Stimulated activated CD8-positive, alpha-beta memory T cell treated with anti-CD3 and anti-CD28 coated beads, Interleukin-7, amount 100 ng/mL, for 48 hours (primary cell): ENCODE measurements around the gene PPP4R3A.
"Not testable (repeated sequence)": the region's sequence is repeated elsewhere in the genome, so short reads cannot be mapped to it uniquely, and the experiment has no call there.

Experiments used
- DNase-seq, 2 donors: peaks; one replicate each; pipeline ENCODE4 v3.0.0-alpha.2; 2020; ENCODE audit warnings: low read depth in 1 of 2; ENCODE audit errors: extremely low read depth in 1 of 2

The PPP4R3A gene

DNA sequence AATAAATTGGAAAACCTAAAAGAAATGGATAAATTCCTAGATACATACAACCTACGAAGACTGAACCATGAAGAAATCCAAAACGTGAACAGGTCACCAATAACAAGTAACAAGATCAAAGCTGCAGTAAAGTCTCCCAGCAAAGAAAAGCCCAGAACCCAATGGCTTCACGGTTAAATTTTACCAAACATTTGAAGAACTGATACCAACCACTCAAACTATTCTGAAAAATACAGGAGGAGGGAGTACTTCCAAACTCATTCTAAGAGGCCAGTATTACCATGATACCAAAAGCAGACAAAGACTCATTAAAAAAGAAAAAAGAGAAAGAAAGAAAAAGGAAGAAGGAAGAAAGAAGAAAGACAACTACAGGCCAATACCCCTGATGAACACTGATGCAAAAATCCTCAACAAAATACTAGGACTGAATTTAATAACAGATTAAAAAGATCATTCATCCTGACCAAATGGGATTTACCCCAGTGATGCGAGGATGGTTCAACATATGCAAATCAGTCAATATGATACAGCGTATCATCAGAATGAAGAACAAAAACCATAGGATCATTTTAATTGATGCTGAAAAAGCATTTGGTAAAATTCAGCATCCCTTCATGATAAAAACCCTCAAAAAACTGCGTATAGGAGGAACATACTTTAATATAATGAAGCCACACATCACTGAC lies 65.6 kb downstream of the PPP4R3A start:
- no peak for DNase-seq

DNA sequence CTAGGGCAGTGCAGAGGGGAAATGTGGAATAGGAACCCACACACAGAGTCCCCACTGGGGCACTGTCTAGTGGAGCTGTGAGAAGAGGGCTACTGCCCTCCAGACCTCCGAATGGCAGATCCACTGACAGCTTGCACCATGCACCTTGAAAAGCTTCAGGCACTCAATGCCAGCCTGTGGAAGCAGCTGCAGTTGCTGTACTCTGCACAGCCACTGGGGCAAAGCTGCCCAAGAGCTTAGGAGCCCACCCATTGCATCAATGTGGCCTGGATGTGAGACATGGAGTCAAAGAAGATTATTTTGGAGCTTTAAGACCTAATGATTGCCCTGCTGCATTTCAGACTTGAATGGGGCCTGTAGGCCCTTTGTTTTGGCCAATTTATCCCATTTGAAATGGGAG lies 70.8 kb downstream of the PPP4R3A start:
- DNase-seq, result no peak

DNA sequence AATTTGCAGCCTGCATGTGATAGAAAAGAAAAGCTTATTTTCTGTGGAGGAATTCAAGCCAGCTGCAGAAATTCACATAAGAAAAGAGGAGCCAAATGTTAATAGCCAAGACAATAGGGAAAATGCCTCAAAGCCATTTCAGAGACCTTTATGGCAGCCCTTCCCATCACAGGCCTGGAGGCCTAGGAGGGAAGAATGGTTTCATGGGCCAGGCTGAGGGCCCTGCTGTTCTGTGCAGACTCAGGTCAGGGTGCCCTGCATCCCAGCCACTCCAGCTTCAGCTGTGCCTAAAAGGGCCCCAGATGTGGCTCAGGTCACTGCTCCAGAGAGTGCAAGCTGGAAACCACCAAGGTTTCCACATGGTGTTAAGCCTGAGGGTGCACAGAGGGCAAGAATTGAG lies 71.3 kb downstream of the PPP4R3A start:
- no peak for DNase-seq

DNA sequence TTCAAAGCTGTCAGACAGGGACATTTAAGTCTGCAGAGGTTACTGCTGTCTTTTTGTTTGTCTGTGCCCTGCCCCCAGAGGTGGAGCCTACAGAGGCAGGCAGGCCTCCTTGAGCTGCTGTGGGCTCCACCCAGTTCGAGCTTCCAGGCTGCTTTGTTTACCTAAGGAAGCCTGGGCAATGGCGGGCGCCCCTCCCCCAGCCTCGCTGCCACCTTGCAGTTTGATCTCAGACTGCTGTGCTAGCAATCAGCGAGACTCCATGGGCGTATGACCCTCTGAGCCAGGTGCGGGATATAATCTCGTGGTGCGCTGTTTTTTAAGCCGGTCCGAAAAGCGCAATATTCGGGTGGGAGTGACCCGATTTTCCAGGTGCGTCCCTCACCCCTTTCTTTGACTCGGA lies 73.8 kb downstream of the PPP4R3A start:
- DNase-seq, result not testable (repeated sequence)

DNA sequence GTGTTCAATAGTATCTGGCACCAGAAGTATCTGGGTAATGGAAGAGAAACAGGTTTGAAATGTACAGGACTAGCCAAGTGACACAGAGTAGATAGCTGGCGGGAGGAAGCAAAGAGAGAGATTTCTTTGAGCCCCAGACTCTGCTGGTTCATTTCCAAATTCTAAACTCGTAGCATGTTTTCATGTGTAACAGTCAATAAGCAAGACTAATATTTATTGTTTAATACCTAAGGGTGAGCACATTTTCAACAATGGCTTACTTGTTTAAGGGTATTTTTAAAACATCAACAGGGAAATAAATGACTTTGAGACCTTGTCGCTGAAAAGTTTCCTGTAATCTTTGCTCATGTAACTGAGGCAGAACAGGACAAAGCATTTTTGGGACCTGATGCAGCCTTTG lies 80.7 kb downstream of the PPP4R3A start:
- no peak for DNase-seq

DNA sequence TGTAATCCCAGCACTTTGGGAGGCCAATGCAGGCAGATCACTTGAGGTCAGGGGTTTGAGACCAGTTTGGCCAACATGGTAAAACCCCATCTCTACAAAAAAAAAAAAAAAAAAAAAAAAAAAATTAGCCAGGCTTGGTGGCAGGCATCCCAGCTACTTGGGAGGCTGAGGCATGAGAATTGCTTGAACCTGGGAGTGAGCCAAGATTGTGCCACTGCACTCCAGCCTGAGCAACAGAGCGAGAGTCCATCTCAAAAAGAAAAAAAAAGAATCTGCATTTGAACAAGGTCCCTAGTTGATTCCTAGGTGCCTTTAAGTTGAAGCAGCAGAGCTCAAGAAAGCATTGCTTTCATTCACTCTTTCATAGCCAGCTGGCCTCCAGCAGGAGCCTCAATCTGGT lies 81.2 kb downstream of the PPP4R3A start:
- not testable (repeated sequence) for DNase-seq

DNA sequence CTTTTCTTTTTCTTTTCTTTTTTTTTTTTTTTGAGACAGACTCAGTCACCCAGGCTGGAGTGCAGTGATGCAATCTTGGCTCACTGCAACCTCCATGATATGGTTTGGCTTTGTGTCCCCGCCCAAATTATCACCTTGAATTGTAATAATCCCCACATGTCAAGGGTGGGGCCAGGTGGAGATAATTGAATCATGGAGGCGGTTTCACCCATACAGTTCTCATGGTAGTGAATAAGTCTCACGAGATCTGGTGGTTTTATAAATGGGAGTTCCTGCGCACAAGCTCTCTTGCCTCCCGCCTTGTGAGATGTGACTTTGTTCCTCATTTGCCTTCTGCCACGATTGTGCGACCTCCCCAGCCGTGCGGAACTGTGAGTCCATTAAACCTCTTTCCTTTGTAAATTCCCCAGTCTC lies 84.6 kb downstream of the PPP4R3A start:
- DNase-seq, result not testable (repeated sequence)

DNA sequence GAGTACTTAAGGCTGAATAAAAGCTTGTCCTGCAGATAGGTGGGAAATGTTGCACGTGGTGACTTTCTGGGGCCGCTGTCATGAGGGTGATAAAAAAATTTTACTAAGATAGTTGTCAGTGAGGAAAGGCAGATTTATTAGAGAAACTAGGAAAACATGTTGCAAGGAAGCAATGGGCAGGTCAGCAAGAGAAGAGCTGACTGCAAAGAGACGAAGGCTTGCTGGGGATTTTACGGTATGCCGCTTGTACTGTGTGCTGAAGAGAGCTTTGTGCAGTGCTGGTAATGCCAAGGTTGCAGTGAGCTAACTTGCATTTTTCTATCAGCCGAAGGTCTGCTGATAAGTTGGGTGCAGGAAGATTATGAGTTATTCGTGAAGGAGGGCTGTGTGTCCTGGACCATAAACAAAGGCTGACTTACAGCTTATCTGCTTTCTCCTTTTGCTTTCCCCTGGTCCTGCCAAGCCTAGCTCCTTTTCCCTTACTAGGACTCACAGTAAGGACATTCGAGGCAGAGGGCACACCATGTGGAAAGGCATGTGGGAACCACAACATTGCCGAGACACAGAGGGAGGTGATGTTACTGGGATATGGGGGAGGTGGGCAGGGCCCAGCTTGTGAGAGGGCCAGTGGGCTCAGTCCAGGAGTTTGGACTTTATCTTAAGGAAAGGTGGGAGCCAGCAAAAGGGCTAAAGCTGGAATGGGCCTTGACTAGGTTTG lies 85.1 kb downstream of the PPP4R3A start:
- DNase-seq, result no peak

DNA sequence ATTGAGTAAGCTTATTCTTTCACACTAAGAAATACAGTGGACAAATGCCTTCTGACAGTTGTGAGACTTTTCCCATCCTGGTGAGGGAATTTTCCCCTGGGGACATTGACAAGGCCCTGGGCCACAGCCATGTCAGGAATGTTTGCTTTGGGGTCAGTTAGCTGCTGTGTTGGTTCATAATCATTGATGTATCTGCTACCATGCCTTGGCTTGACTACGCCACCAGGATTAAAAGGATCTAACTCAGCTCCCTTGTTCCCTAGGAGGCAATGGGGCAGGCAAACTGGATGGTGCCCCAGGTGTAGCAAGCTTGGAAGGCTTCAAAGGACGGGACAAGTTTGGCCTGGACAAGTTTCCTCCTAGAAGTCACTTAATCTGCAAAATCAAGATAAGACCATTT lies 89.4 kb downstream of the PPP4R3A start:
- DNase-seq, result no peak

DNA sequence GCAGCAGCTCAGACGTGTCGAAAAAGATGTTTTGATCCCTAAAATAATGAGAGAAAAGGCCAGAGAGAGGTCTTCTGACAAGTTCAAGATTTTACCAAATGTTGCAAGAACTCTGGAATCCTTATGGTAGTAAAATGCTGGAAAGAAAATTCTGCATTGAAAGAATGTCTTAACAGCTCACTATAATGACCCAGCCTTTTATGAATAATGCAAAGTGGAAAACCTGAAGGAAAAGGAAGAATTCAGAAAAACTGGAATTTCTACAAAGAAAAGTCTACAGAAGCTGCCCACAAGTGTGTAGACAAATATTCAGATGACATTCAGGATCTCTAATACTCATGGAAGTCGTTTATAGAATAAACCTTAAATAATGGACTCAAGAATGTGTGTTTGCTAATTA lies 90.7 kb downstream of the PPP4R3A start:
- no peak for DNase-seq

DNA sequence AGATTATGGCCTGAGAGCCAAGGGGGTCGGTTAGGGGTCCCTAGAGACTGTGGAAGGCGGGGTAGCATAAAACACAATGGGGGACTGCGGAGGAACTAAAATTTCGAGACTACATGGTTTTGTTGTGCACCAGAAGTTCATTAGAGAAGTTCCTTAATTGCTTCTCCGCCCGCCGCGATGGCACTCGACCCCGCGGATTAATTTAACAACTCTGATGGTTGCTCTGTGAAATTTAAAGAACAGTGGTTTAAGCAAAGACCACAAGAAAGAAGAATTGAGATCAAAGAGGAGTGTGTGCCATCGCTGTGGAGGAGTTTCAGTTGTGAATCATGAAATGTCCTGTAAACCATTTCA lies 91.1 kb downstream of the PPP4R3A start:
- DNase-seq, result peak in 1 of 2 donors; percentile 43

DNA sequence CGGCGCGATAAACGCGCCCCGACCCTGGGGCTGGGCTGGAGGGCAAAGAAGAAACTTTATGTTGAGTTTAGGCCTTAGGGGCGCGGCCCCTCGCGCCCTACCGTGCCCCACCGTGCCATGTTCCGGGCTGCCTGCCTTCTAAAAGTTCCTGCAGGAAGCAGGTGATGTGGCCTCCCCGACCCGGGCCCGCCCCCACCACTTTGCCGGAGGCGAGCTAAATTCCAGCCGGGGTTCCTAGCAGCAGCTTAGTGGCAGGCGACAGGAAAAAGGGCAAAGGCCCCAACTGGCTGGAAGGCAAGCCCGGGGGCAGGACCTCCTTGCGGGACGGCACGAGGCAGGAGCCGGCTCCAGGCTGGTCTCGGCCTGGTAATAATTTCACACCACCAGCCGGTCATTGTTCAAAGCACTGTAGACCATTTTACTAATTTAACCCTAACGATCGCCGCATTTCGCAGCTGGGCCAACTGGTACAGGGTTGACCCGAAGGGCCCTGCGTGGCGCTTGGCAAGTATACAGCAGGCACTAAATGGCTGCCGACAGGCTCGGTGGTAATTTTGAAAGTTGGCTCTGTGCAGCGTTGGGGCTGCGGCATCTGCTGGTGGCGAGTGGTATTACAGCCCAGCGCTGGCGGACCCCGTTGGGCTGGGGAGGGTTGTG lies 91.6 kb downstream of the PPP4R3A start:
- peak; percentile 61 to 67 for DNase-seq

DNA sequence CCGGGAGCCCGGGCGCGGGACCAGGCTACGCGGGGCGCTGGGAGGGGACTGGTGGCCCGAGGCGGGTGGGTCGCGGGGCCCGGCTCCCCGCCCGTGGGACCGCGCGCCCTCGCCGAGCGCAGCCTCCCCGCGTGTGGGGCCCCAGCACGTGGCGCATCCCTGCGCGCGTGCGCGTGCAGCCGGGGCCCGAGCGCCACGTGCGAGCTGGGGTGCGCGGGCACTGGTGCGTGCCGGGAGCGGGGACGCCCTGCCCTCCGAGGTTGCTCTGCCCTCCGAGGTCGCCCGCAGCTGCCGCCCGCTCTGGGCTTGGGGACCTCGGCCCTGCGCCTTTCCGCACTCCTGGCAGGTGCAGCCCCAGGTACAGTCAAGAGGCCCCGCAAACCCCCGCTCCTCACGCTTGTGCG lies 92.1 kb downstream of the PPP4R3A start:
- DNase-seq, result no peak

DNA sequence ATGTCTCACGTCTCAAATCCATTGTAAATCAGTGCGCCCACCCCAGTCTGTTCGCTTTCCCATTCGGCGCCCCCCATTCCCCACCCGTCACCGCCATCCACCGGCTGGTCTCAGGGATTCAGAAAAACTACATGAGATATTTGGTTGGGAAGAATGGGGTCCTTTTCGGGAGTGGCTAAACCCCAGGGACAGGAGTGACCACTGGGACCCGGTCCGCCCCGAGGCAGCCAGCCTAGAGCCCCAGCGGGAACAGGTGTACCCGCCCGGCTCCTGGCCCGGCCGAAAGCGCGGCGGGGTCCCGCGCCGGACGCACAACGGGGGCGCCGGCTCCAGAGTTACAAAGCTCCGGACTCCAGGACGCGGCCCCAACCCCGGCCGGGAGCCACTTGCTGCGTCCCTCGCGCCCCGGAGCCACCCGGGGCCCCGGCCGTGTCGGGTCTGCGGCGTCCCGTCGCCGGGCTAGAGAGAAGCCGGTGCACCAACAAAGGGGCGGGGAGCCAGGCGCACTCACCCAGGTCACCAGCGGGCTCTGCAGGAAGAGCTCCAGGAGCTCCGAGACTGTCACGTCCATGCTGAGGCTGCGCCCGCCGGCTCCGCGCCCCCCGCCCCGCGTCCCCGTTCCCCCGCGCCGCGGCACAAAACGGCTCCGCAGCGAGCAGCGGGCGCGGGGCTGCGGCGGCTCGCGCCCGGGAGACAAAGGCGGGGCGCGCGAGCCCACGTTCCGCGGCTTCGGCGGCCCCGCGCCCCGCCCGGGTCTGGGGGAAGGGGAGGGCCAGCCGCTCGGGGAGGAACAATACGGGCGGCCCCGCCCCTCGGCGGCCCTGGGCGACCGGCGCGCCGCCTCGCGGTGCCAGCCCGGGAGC lies 92.8 kb downstream of the PPP4R3A start, which contains the start of gene CCDC88C:
Gene CCDC88C (minus strand): TSS at position 701 of the 863 bp plus-strand sequence. CDS start 130 bp downstream, at position 571.
- peak; percentile 56 to 58 for DNase-seq

DNA sequence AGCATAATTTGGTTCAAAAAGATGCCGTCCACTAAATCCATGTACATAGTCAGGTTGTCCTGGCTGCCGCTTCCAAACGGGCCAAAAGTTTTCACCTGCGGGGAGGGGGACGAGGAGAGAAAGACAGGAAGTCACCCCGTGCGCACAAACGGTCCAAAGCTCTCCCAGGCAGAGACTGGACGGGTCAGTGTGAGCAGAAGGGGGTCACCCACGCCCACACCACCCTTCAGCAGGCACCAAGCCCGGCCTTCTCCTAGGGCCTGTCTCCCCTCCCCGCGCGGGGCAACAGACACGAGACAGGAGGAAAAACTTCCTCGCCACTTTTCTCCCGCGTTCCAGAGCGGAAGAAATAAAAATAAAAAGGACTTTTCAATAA lies 93.4 kb downstream of the PPP4R3A start:
- no peak for DNase-seq

DNA sequence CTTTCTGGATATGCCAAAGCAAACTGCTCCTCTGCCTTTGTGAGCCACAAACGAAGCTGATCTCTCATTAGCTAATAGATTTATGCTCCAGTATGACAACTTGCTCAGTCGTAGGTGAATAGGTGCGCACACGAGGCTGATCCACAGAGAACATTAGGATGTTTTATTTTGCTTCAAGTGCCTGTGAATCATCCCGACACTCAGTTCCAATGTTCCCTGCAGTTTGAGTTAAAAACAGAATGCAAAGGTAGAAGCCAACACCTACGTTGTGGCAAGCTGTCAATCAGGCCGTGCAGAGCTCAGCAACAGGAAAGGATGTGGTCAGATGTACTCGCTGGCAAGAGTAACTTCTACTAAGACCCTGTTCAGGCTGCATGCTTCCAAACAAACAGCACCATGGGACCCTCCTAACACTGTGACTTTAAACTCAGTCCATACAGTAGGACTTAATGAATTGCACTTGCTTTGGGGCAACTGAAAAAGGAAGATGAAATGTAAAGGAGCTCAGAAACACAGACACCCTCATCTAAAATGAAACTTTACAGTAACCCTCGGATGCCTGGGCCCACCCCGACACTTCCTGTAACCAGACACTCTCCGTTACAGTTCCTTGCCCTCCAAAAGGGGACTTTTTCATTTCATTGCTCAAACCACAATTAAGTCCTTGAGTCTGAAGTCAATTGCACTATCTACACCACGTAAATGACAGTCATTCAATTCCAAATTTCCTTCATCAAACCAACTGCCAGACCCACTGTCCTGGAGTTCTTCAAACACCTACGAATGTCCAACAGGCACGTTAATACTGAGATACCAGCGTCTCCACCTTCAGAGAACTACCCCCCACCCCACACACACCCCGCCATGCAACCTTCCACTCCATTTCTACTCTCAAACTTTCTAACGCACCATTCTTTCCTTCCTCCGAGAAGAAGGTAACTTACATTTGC lies 94.0 kb downstream of the PPP4R3A start:
- peak in 1 of 2 donors; percentile 75 for DNase-seq

DNA sequence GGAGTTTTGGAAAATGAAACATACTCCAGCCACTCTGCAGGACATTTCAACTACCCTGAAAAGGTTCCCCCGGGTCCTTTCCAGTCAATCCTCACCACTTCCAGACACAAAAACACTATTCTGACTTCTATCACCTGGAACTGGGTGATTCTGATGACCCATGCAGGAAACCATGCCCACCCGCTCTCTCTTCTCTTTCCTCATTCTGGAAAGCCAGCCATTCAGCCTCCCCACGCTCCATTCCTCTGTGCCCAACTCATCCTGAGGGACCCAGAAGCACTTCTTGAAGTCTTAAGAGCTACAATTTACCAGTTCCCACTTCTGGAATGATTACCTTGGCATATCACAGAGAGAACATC lies 95.7 kb downstream of the PPP4R3A start:
- no peak for DNase-seq

DNA sequence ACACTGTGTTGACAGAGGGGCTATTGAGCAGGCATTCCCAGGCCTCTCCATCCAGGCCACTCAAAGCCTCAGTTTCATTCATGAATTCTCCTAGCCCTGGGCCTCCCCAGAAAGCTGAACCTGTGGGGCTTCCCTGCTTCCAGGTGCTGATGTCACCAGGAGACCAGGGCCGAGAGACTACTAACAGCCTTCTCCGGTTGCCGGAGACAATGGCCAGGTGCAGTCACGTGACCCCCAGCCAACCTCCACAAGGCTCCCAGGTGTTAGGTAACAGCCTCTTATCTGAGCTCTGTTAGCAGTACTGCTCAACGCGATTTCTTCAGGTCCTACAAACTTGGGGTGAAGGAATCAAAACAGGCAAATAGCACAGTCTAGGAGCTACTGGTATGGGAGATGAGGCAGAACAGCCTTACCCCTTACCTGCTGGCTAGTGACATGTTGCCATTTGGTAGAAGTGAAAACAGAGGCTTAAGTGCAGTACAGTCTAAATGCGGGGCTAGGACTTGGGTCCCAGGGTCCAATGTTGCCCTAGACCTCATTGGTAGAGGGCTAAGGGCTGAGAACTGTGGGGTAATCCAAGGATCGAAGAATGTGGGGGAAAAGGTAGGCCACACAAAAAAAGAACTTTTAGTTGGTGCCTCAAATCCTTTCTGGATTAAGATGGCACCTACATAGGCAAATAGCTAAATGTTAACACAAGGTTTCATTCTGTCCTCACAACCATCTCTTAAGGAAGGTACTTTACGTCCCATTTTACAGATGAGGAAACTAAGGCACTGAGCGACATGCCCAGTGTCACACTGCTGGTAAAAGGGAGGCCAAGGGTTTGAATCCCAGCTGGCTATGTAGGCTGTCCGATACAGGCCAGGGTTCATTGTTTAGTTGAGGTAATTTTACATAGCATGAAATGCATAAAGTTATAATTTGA lies 96.3 kb downstream of the PPP4R3A start:
- DNase-seq, result no peak

DNA sequence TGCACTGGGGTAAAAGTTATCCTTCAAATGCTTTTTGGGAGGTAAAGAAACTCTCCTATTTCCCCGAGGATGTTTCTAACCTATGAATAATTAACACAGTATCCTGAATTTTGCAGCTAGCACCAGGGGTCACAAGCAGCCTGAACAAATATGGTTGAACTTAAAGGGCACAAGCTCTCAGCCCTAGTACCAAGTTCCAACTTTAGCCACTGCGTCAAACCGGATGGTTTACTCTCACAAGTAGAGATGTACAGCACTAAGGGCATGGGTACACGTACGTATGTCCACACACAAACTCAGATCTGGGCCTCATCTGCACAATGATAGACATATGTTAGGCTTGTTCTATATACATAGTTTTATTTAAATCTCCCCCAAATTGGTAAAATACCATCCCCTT lies 97.2 kb downstream of the PPP4R3A start:
- no peak for DNase-seq
